22Rv1 (cell line): ENCODE results near the gene RTCA.

Source experiments
- ZFX ChIP-seq: fragments of 450-650 bp; IDR thresholded peaks from 2 replicates; pipeline ENCODE4 v1.6.1; 2017; ENCODE audit warnings: antibody characterized with exemption, borderline replicate concordance
- TF ChIP-seq, protein P1 (sequence below): fragments of 450-650 bp; IDR thresholded peaks from 2 replicates; pipeline ENCODE4 v1.5.1; 2017; ENCODE audit warnings: mild to moderate bottlenecking

DNA sequence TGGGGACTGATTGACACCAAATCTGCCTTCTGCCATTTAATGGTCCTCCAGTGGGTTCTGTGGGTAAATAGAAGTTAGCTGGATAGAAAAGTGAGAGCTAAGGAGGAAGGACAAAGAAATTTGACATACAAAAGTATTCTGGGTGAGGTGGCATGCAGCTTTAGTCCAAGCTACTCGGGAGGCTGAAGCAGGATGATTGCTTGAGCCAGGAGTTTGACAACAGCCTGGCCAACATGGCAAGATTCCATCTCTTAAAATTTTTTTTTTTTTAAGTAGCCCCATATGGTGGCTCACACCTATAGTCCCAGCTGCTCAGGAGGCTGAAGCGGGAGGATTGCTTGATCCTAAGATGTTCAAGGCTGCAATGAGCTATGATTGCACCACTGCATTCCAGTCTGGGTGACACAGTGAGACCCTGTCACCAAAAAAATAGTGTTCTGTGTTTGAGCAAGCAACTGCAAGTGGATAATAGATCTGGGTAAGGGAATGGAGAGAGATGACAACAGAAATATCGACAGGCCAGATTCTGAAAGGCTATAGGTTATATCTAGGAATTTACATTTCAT is 13.4 kb downstream of the RTCA start:
- TF ChIP-seq, protein P1, sequence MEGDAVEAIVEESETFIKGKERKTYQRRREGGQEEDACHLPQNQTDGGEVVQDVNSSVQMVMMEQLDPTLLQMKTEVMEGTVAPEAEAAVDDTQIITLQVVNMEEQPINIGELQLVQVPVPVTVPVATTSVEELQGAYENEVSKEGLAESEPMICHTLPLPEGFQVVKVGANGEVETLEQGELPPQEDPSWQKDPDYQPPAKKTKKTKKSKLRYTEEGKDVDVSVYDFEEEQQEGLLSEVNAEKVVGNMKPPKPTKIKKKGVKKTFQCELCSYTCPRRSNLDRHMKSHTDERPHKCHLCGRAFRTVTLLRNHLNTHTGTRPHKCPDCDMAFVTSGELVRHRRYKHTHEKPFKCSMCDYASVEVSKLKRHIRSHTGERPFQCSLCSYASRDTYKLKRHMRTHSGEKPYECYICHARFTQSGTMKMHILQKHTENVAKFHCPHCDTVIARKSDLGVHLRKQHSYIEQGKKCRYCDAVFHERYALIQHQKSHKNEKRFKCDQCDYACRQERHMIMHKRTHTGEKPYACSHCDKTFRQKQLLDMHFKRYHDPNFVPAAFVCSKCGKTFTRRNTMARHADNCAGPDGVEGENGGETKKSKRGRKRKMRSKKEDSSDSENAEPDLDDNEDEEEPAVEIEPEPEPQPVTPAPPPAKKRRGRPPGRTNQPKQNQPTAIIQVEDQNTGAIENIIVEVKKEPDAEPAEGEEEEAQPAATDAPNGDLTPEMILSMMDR = no peak
- no peak for TF ChIP-seq ZFX
